Ovary (tissue), 9 donors: ENCODE data around the gene HIPK3. TPM values are rescaled to one million over a fixed set of nuclear protein-coding genes. Genes with fewer than 3 reads are reported as not detected.

Source experiments
- DNase-seq, 5 donors: peaks; one replicate each; pipeline ENCODE4 v3.0.0-alpha.2; 2019 to 2020
- H3K27ac ChIP-seq, 2 donors: fragments of 200-600 bp; one replicate each; pipeline versions ENCODE4 v1.5.1 to v1.8.0; 2019 to 2022
- H3K27me3 ChIP-seq: fragments of 200-600 bp; one replicate; pipeline ENCODE4 v1.8.0; 2022
- H3K36me3 ChIP-seq: fragments of 200-600 bp; sonication (generic); one replicate; pipeline ENCODE4 v1.5.1; 2019
- H3K4me1 ChIP-seq: one replicate; pipeline ENCODE4 v1.8.1; 2013; ENCODE audit warnings: mild to moderate bottlenecking, moderate library complexity; ENCODE audit not compliant: insufficient read depth
- H3K4me3 ChIP-seq: fragments of 200-600 bp; sonication (generic); one replicate; pipeline ENCODE4 v1.5.1; 2017
- H3K9me3 ChIP-seq, 2 donors: fragments of 200-600 bp in 1 of 2; sonication (generic) in 1 of 2; one replicate each; pipeline versions ENCODE4 v1.5.1 to v1.8.1; 2013 to 2019; ENCODE audit warnings: mild to moderate bottlenecking in 1 of 2, moderate library complexity in 1 of 2
- EP300 ChIP-seq: sonication (generic); formaldehyde crosslinking; IDR thresholded peaks from one replicate; pipeline ENCODE4 v1.6.1; 2017; ENCODE audit warnings: antibody characterized with exemption
- POLR2A ChIP-seq: fragments of 450-650 bp; IDR thresholded peaks from one replicate; pipeline ENCODE4 v1.6.1; 2017; ENCODE audit warnings: antibody characterized with exemption, mild to moderate bottlenecking, moderate library complexity
- WGBS, 3 donors: extraction: QIAGEN DNeasy Blood & Tissue Kit in 1 of 3; methylation state at CpG; one replicate each; pipeline versions ENCODE4 v1.1.5 to v1.1.7; 2013 to 2017; 5-methylcytosine and 5-hydroxymethylcytosine counted together
- intact Hi-C, 4 donors: fragments of 100-400 bp; cut with DNase I; formaldehyde crosslinking; loops; one replicate each; pipeline versions ENCODE4 v1.11.0 to v1.15.1; 2022 to 2023
- polyA plus RNA-seq, 2 donors: library from polyadenylated mRNA; stranded (reverse); fragments of 200-250 nt in 1 of 2; fragments of 350-450 nt in 1 of 2; fragmentation: Illumina TruSeq in 1 of 2; extraction: RNeasy Lipid Tissue Mini Kit (QIAGEN cat#74804) in 1 of 2; gene quantifications; one replicate each; pipeline ENCODE4 v1.2.3, GENCODE V29; 2013 to 2014
- total RNA-seq, 7 donors: library from RNA; depleted of rRNA in 2 of 7; stranded (reverse); fragments of >200 nt in 2 of 7; fragmentation: NEBNext Ultra II Directional in 3 of 7; extraction: Animal tissue kit (Norgen Biotek cat#: 25700) in 3 of 7; gene quantifications; one replicate each; pipeline versions ENCODE4 v1.1.0 to v1.2.4, GENCODE V29; 2016 to 2023
- TF ChIP-seq, protein P1 (sequence below), 3 donors: fragments of 450-650 bp in 2 of 3; fragments of 200-600 bp in 1 of 3; IDR thresholded peaks; one replicate each; pipeline versions ENCODE4 v1.5.1 to v1.8.0; 2016 to 2022; ENCODE audit warnings: antibody characterized with exemption in 3 of 3, mild to moderate bottlenecking in 1 of 3
- donor health status: DM: no; HTN: no; CAD: no; lungs with moderate emphysema.
- donor health status: DM: no; HTN: no; CAD: no.
- donor health status: Bipolar disorder and iron deficiency.
- donor health status: DM: yes; HTN: yes; CAD: no.
- donor health status: DM: no; HTN: no; CAD: no.
- donor health status: DM: yes; HTN: yes; CAD: no.

HIPK3 gene
- total and polyA plus RNA-seq, 9 donors, result 28.0 to 252 (median 178) TPM

GRCh38 chr11:33315822-33316221 lies 58.6 kb downstream of the HIPK3 start:
- WGBS, 3 donors, result 11 to 37% (median 14%) methylated on average over 3 of the region's 3 CpGs
- no peaks in the 10 kb centered on the region for H3K36me3 ChIP-seq
- no peaks in the 10 kb centered on the region for H3K9me3 ChIP-seq
- H3K27me3 ChIP-seq, result no peaks in the 10 kb centered on the region
- intact Hi-C loops, result loop anchor here in 1 of 4 donors (10.0 kb wide), 1 partner anchor 51 kb away; no protein-coding TSS in a partner anchor
- no peak overlapping the region for H3K27ac ChIP-seq
- H3K4me1 ChIP-seq, result peaks cover 22% of the 10 kb centered on the region
- no peak for DNase-seq
- no peak overlapping the region for H3K4me3 ChIP-seq
- TF ChIP-seq, protein P1, sequence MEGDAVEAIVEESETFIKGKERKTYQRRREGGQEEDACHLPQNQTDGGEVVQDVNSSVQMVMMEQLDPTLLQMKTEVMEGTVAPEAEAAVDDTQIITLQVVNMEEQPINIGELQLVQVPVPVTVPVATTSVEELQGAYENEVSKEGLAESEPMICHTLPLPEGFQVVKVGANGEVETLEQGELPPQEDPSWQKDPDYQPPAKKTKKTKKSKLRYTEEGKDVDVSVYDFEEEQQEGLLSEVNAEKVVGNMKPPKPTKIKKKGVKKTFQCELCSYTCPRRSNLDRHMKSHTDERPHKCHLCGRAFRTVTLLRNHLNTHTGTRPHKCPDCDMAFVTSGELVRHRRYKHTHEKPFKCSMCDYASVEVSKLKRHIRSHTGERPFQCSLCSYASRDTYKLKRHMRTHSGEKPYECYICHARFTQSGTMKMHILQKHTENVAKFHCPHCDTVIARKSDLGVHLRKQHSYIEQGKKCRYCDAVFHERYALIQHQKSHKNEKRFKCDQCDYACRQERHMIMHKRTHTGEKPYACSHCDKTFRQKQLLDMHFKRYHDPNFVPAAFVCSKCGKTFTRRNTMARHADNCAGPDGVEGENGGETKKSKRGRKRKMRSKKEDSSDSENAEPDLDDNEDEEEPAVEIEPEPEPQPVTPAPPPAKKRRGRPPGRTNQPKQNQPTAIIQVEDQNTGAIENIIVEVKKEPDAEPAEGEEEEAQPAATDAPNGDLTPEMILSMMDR (IDR thresholded peaks at IDR 0.05), result no peak
- no peak for TF ChIP-seq EP300
- no peak for TF ChIP-seq POLR2A

GRCh38 chr11:33317662-33318061 lies 60.5 kb downstream of the HIPK3 start:
- TF ChIP-seq POLR2A (no peak), EP300 (no peak)
- TF ChIP-seq, protein P1 (IDR thresholded peaks at IDR 0.05), result no peak
- peaks cover 25% of the 10 kb centered on the region for H3K4me1 ChIP-seq
- 68 to 81% (median 76%) methylated on average over 1 of the region's 1 CpG for WGBS, 3 donors

DNA sequence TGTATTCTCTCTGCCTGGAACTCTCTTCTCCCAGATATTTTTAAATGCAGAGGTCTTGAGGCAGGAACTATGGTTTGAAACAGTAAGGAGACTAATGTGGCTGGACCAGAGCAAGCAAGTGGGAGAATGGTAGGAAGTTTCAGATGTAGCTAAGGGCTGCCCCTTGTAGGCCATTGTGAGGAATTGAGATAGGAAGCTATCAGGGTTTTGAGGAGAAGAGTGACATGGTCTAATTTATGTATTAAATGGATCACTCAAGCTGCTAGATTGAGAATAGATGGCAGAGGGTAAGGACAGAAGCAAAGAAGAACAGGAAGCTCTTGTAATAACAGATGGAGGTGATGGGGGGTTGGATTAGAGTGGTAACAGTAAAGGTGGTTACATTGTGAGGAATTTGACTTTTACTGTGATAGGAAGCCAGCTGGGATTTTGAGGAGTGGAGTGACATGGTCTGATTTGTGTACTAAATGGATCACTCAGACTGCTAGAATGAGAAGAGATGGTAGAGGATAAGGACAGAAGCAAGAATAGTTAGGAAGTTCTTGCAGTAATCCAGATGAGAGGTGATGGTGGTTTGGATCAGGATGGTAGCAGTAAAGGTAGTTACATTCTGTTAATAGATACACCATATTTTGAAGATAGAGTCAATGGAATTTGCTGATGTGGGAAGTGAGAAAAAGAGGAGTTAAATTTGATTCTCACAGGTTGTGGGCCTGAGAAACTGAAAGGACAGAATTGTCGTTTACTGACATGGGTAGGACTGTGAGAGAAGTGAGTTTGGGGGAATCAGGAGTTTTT lies 63.0 kb downstream of the HIPK3 start:
- WGBS, 3 donors, result 44 to 65% (median 56%) methylated on average over 1 of the region's 1 CpG
- TF ChIP-seq POLR2A (no peak), EP300 (no peak)
- TF ChIP-seq, protein P1 (IDR thresholded peaks at IDR 0.05), result no peak
- H3K9me3 ChIP-seq, result no peaks in the 10 kb centered on the region
- peaks cover 23% of the 10 kb centered on the region for H3K4me1 ChIP-seq
- DNase-seq, result no peak
- no peak overlapping the region for H3K27ac ChIP-seq
- no peak overlapping the region for H3K4me3 ChIP-seq
- no peaks in the 10 kb centered on the region for H3K27me3 ChIP-seq
- intact Hi-C loops, result loop anchor here in 3 of 4 donors (10.0 kb wide), 1 partner anchor 155 kb away; the partner anchor contains the start of gene CSTF3 (in 3 of the 3)
- no peaks in the 10 kb centered on the region for H3K36me3 ChIP-seq

More at GRCh38 chr11:33317662-33318061, 60.5 kb downstream of the HIPK3 start:
- intact Hi-C loops, result loop anchor here in 1 of 4 donors (10.0 kb wide), 1 partner anchor 53 kb away; no protein-coding TSS in a partner anchor
- DNase-seq, result no peak
- no peak overlapping the region for H3K4me3 ChIP-seq
- H3K36me3 ChIP-seq, result no peaks in the 10 kb centered on the region
- H3K27ac ChIP-seq, result no peak overlapping the region
- no peaks in the 10 kb centered on the region for H3K27me3 ChIP-seq
- no peaks in the 10 kb centered on the region for H3K9me3 ChIP-seq

GRCh38 chr11:33320814-33321330 lies 63.7 kb downstream of the HIPK3 start:
- TF ChIP-seq, protein P1 (IDR thresholded peaks at IDR 0.05), result no peak
- TF ChIP-seq EP300, result no peak
- intact Hi-C loops, result loop anchor here in 3 of 4 donors (10.0 kb wide), 1 partner anchor 156 kb away; the partner anchor contains the start of gene CSTF3 (in 3 of the 3)
- H3K4me1 ChIP-seq, result peaks cover 21% of the 10 kb centered on the region
- H3K27ac ChIP-seq, result no peak overlapping the region
- WGBS, 3 donors, result 28 to 42% (median 28%) methylated on average over 6 of the region's 6 CpGs
- H3K27me3 ChIP-seq, result no peaks in the 10 kb centered on the region
- no peak for DNase-seq
- H3K36me3 ChIP-seq, result no peaks in the 10 kb centered on the region
- no peaks in the 10 kb centered on the region for H3K9me3 ChIP-seq
- H3K4me3 ChIP-seq, result no peak overlapping the region
